Nucleus accumbens (tissue), 56 donors: Measurements from ENCODE around the gene RIOK2.

Experiments used
- DNase-seq, 56 donors: peaks; one replicate each; lab custom pipeline; 2025; lab: John Stamatoyannopoulos, UW

RIOK2 gene

GRCh38 chr5:97171703-97172102, 11.3 kb downstream of the RIOK2 start:
- no peak for DNase-seq

- no peak for DNase-seq
Observed at GRCh38 chr5:97167435-97167834, 15.6 kb downstream of the RIOK2 start.

GRCh38 chr5:97165726-97166125, 17.3 kb downstream of the RIOK2 start:
- DNase-seq = no peak

GRCh38 chr5:97164846-97165245, 18.2 kb downstream of the RIOK2 start:
- no peak for DNase-seq

- DNase-seq = no peak
Observed at GRCh38 chr5:97163790-97164285, 19.2 kb downstream of the RIOK2 start.

GRCh38 chr5:97163360-97163764, 19.7 kb downstream of the RIOK2 start:
- no peak for DNase-seq

- DNase-seq = peak in 41 of 56 donors; percentile 2 to 83 (median 33)
Observed at GRCh38 chr5:97162045-97162444, 21.0 kb downstream of the RIOK2 start.

- no peak for DNase-seq
Observed at GRCh38 chr5:97157689-97158088, 25.4 kb downstream of the RIOK2 start.

GRCh38 chr5:97151370-97151769, 31.7 kb downstream of the RIOK2 start:
- DNase-seq = no peak

- no peak for DNase-seq
Observed at GRCh38 chr5:97150401-97150800, 32.6 kb downstream of the RIOK2 start.

GRCh38 chr5:97149709-97150108, 33.3 kb downstream of the RIOK2 start:
- DNase-seq = no peak

GRCh38 chr5:97148288-97148687, 34.8 kb downstream of the RIOK2 start:
- DNase-seq = no peak

GRCh38 chr5:97143704-97144103, 39.3 kb downstream of the RIOK2 start:
- no peak for DNase-seq

- peak in 50 of 56 donors; percentile 6 to 84 (median 43) for DNase-seq
Observed at GRCh38 chr5:97142521-97143254, 40.4 kb downstream of the RIOK2 start, which contains the start of gene LIX1. Gene LIX1, minus strand, starts transcription at chr5:97142611. Its CDS starts 35 bp downstream, at chr5:97142576.

- no peak for DNase-seq
Observed at GRCh38 chr5:97141539-97141938, 41.5 kb downstream of the RIOK2 start.

- DNase-seq = no peak
Observed at GRCh38 chr5:97141031-97141430, 42.0 kb downstream of the RIOK2 start.

- DNase-seq = peak in 16 of 56 donors; percentile 3 to 41 (median 15)
Observed at GRCh38 chr5:97140250-97140649, 42.8 kb downstream of the RIOK2 start.

- no peak for DNase-seq
Observed at GRCh38 chr5:97136475-97136874, 46.6 kb downstream of the RIOK2 start.

GRCh38 chr5:97135868-97136267, 47.2 kb downstream of the RIOK2 start:
- DNase-seq = no peak

GRCh38 chr5:97134634-97135033, 48.4 kb downstream of the RIOK2 start:
- no peak for DNase-seq

- DNase-seq = no peak
Observed at GRCh38 chr5:97133101-97133500, 49.9 kb downstream of the RIOK2 start.

GRCh38 chr5:97131921-97132320, 51.1 kb downstream of the RIOK2 start:
- DNase-seq = no peak
